PFSK-1 (cell line): ENCODE results near the gene LMO2.

Source experiments
- POLR2AphosphoS5 ChIP-seq: IDR thresholded peaks from 2 replicates; pipeline ENCODE4 v1.6.1; 2012; ENCODE audit warnings: low read depth, mild to moderate bottlenecking, control low read depth, low read length, moderate library complexity
- SIN3A ChIP-seq: IDR thresholded peaks from 2 replicates; pipeline ENCODE4 v1.6.1; 2012; ENCODE audit warnings: mild to moderate bottlenecking, low read length, moderate library complexity, borderline replicate concordance; ENCODE audit not compliant: insufficient read depth

DNA sequence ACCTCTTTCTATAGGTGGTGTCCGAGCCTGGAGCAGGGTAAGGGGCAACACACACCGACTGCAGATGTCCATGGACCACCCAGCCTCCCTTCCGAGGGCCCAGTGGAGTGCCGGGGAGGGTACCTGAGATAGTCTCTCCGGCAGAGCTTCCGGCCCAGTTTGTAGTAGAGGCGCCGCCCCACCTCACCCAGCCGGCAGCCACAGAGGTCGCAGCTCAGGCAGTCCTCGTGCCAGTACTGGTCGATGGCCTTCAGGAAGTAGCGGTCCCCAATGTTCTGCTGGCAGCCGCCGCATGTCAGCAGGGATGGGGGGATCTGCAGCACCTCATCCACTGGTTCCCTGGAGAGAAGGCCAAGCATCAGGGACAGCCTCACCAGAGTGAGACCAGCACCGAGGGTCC lies 27.4 kb downstream of the LMO2 start:
- TF ChIP-seq POLR2AphosphoS5 (no peak), SIN3A (no peak)
